ENCODE measurements around the gene SOX4. TPM values are rescaled to one million over a fixed set of nuclear protein-coding genes. Genes with fewer than 3 reads are reported as not detected.

SOX4 gene
- total and polyA plus RNA-seq, 2 donors (not counting 3 experiments of a cell fraction or from before 2014, with no cell fraction given) = 20.4 to 121 TPM

DNA sequence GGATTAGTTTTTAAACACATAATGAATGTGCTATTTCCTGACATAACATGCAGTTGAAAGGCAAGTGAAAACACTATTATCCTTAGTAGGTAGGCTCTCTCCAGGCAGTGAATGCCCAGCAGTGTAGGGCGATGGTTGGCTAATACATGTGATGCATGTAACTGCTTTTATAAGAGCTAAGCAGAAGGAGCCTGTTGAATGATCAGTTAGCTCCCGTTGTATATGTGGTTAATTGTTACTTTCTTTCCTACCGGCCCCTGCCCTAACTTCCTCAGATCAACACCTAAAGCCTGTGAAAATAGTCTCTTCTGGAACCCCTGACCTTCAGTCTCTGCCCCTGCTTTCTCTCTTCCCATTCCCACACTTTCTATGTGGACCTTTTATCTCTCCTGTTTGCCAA is 10.5 kb downstream of the SOX4 start:
- no TSS peak for BruUV-seq (replicated peaks)
- peaks cover 8% of the 10 kb centered on the region for H3K4me1 ChIP-seq (ENCODE audit: control insufficient read depth, extremely low read depth, insufficient read depth, low read length)
- no peaks in the 10 kb centered on the region for H3K27me3 ChIP-seq (ENCODE audit: control insufficient read depth in 2 of 2, insufficient read depth in 2 of 2, low read length in 2 of 2)
- ChIA-PET POLR2A (no interaction called here), CTCF (interaction anchor here (1.2 kb wide), 1 partner anchor 9 kb away, joined by 3 read pairs; no protein-coding TSS in a partner anchor)
- intact Hi-C loops (cut with micrococcal nuclease) = loop anchor here (5.0 kb wide), 1 partner anchor 1303 kb away; no protein-coding TSS in a partner anchor
- H3K79me2 ChIP-seq (ENCODE audit: control insufficient read depth, insufficient read depth, low read length) = peaks cover 4% of the 10 kb centered on the region
- no peak for FAIRE-seq
- H3K9me3 ChIP-seq (replicated peaks; ENCODE audit: control insufficient read depth, insufficient read depth, low read length) = no peaks in the 10 kb centered on the region
- no peak overlapping the region for H3K4me3 ChIP-seq (replicated peaks in 1 of 3; ENCODE audit: insufficient read depth in 1 of 3, low read depth in 1 of 3, low read length in 3 of 3)
- H3K9me1 ChIP-seq (replicated peaks; ENCODE audit: control insufficient read depth, extremely low read depth, insufficient read depth, low read length) = no peaks in the 10 kb centered on the region
- peaks cover 0 to 4% of the 10 kb centered on the region in 2 experiments for H3K36me3 ChIP-seq (ENCODE audit: control insufficient read depth in 2 of 2, extremely low read depth in 1 of 2, insufficient read depth in 2 of 2, low read length in 2 of 2)
- no peak overlapping the region for H3K4me2 ChIP-seq (ENCODE audit: insufficient read depth, low read length)
- no peak overlapping the region for H3K9ac ChIP-seq (replicated peaks; ENCODE audit: extremely low read depth, insufficient read depth, low read length)
- TF ChIP-seq MYC (IDR thresholded peaks at IDR 0.05; ENCODE audit: low read depth, low read length) = no peak
- H3K27ac ChIP-seq (ENCODE audit: insufficient read depth, low read depth, low read length) = no peak overlapping the region
- H4K20me1 ChIP-seq (replicated peaks; ENCODE audit: control insufficient read depth, extremely low read depth, insufficient read depth, low read length) = peaks cover 2% of the 10 kb centered on the region
- no peak overlapping the region for H2AFZ ChIP-seq (ENCODE audit: low read depth, low read length)
- dilution Hi-C loops (cut with MboI; ENCODE audit: extremely low pct_ligation_motif_present, low sequenced_read_pairs) = no loop called here
- no peak for DNase-seq (ENCODE audit: low read depth, low spot score)

DNA sequence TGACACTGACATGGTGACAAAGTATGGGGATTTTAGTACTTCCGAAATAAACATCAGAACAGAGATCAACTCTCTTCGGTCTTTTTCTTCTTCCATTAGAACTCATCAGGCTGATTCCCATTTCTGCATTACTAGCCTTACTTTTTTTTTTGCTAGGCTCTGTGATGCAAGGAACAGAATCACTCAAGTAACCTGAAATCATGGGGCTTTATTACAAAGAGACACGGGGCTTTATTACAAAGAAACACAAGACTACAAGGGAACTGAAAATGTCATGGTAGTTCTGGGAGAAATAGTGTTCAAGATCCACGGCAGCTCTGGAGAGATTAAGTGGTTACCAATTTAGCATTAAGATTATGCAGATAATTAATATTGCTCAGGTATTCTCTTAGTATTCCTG is 11.6 kb downstream of the SOX4 start:
- FAIRE-seq = no peak
- TF ChIP-seq MYC (IDR thresholded peaks at IDR 0.05; ENCODE audit: low read depth, low read length) = no peak
- no peak for TF ChIP-seq FOS (IDR thresholded peaks at IDR 0.05; ENCODE audit: borderline replicate concordance, insufficient read depth, low read length)
- TF ChIP-seq, protein P1, sequence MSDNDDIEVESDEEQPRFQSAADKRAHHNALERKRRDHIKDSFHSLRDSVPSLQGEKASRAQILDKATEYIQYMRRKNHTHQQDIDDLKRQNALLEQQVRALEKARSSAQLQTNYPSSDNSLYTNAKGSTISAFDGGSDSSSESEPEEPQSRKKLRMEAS (IDR thresholded peaks at IDR 0.05; ENCODE audit: insufficient read depth, insufficient read length) = no peak
- no peak for TF ChIP-seq JUN (IDR thresholded peaks at IDR 0.05; ENCODE audit: borderline replicate concordance, insufficient read depth, insufficient read length, low read depth)
- no peak for TF ChIP-seq GATA2 (IDR thresholded peaks at IDR 0.05; ENCODE audit: insufficient read depth, insufficient read length, low read depth, low read length)
- no peak for TF ChIP-seq EZH2 (IDR thresholded peaks at IDR 0.05; ENCODE audit: borderline replicate concordance, low read depth, low read length, severe bottlenecking)
- no peak for TF ChIP-seq POLR2A (IDR thresholded peaks at IDR 0.05; ENCODE audit: low read depth, low read length)
- TF ChIP-seq, protein P2, sequence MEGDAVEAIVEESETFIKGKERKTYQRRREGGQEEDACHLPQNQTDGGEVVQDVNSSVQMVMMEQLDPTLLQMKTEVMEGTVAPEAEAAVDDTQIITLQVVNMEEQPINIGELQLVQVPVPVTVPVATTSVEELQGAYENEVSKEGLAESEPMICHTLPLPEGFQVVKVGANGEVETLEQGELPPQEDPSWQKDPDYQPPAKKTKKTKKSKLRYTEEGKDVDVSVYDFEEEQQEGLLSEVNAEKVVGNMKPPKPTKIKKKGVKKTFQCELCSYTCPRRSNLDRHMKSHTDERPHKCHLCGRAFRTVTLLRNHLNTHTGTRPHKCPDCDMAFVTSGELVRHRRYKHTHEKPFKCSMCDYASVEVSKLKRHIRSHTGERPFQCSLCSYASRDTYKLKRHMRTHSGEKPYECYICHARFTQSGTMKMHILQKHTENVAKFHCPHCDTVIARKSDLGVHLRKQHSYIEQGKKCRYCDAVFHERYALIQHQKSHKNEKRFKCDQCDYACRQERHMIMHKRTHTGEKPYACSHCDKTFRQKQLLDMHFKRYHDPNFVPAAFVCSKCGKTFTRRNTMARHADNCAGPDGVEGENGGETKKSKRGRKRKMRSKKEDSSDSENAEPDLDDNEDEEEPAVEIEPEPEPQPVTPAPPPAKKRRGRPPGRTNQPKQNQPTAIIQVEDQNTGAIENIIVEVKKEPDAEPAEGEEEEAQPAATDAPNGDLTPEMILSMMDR (IDR thresholded peaks at IDR 0.05; ENCODE audit: extremely low read depth in 1 of 2, insufficient read depth in 1 of 2, low read depth in 1 of 2, low read length in 2 of 2) = no peak
- TF ChIP-seq POLR2AphosphoS5 (IDR thresholded peaks at IDR 0.05; ENCODE audit: insufficient read depth, low read depth, low read length) = no peak
- no TSS peak for BruUV-seq (replicated peaks)
- intact Hi-C loops (cut with micrococcal nuclease) (no loop called here), dilution Hi-C loops (cut with MboI; ENCODE audit: extremely low pct_ligation_motif_present, low sequenced_read_pairs) (no loop called here)
- H3K79me2 ChIP-seq (ENCODE audit: control insufficient read depth, insufficient read depth, low read length) = no peaks in the 10 kb centered on the region
- H3K27ac ChIP-seq (ENCODE audit: insufficient read depth, low read depth, low read length) = no peak overlapping the region
- H4K20me1 ChIP-seq (replicated peaks; ENCODE audit: control insufficient read depth, extremely low read depth, insufficient read depth, low read length) = peaks cover 2% of the 10 kb centered on the region
- peaks cover 3% of the 10 kb centered on the region for H3K4me1 ChIP-seq (ENCODE audit: control insufficient read depth, extremely low read depth, insufficient read depth, low read length)
- no peaks in the 10 kb centered on the region for H3K36me3 ChIP-seq (ENCODE audit: control insufficient read depth in 2 of 2, extremely low read depth in 1 of 2, insufficient read depth in 2 of 2, low read length in 2 of 2)
- H3K9ac ChIP-seq (replicated peaks; ENCODE audit: extremely low read depth, insufficient read depth, low read length) = no peak overlapping the region
- no peaks in the 10 kb centered on the region for H3K9me3 ChIP-seq (replicated peaks; ENCODE audit: control insufficient read depth, insufficient read depth, low read length)
- ChIA-PET POLR2A (no interaction called here), CTCF (interaction anchor here (1.1 kb wide), 1 partner anchor 1290 kb away, joined by 4 read pairs; no protein-coding TSS in a partner anchor)
- no peak overlapping the region for H3K4me3 ChIP-seq (replicated peaks in 1 of 3; ENCODE audit: insufficient read depth in 1 of 3, low read depth in 1 of 3, low read length in 3 of 3)
- H2AFZ ChIP-seq (ENCODE audit: low read depth, low read length) = no peak overlapping the region
- DNase-seq (ENCODE audit: low read depth, low spot score) = no peak
- H3K9me1 ChIP-seq (replicated peaks; ENCODE audit: control insufficient read depth, extremely low read depth, insufficient read depth, low read length) = no peaks in the 10 kb centered on the region
- no peaks in the 10 kb centered on the region for H3K27me3 ChIP-seq (ENCODE audit: control insufficient read depth in 2 of 2, insufficient read depth in 2 of 2, low read length in 2 of 2)
- H3K4me2 ChIP-seq (ENCODE audit: insufficient read depth, low read length) = no peak overlapping the region

Measured in endothelial cell of umbilical vein (primary cell).